Esophagus squamous epithelium (tissue), 4 donors: ENCODE results near the gene STK32A.

ENCODE experiments used
- POLR2A ChIP-seq, 4 donors: fragments of 450-650 bp; IDR thresholded peaks; one replicate each; pipeline ENCODE4 v1.6.1; 2017; ENCODE audit warnings: antibody characterized with exemption in 4 of 4, mild to moderate bottlenecking in 4 of 4, moderate library complexity in 3 of 4
- TF ChIP-seq, protein P1 (sequence below), 6 experiments: fragments of 450-650 bp in 4 of 6; fragments of 200-600 bp in 2 of 6; sonication (generic) in 2 of 6; IDR thresholded peaks; one replicate each; pipeline ENCODE4 v1.5.1; 2016 to 2019; ENCODE audit warnings: antibody characterized with exemption in 6 of 6, mild to moderate bottlenecking in 4 of 6, moderate library complexity in 4 of 6

DNA sequence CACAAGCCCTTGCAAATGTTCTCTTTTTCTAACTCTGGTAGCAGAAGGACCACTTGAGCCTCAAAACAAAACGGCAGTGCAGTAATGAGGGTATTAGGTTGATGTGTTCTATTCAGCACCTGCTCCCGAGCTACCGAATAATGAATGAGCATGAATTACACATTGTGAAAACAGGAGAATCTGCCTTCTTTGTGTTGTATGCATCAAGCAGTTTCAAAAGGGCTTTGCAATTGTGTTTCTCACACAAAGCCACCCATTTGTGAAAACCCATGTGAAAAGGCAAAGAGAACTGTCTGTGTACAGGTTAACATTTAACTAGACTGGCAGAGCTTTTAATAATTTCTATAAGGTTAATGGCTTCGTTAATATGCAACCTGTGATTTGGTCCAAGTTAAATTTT is 97.8 kb downstream of the STK32A start:
- TF ChIP-seq, protein P1, sequence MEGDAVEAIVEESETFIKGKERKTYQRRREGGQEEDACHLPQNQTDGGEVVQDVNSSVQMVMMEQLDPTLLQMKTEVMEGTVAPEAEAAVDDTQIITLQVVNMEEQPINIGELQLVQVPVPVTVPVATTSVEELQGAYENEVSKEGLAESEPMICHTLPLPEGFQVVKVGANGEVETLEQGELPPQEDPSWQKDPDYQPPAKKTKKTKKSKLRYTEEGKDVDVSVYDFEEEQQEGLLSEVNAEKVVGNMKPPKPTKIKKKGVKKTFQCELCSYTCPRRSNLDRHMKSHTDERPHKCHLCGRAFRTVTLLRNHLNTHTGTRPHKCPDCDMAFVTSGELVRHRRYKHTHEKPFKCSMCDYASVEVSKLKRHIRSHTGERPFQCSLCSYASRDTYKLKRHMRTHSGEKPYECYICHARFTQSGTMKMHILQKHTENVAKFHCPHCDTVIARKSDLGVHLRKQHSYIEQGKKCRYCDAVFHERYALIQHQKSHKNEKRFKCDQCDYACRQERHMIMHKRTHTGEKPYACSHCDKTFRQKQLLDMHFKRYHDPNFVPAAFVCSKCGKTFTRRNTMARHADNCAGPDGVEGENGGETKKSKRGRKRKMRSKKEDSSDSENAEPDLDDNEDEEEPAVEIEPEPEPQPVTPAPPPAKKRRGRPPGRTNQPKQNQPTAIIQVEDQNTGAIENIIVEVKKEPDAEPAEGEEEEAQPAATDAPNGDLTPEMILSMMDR (IDR thresholded peaks at IDR 0.05) = no peak
- no peak for TF ChIP-seq POLR2A (IDR thresholded peaks at IDR 0.05)
